ENCODE results near the gene CHCHD4. TPM values are rescaled to one million over a fixed set of nuclear protein-coding genes. Genes with fewer than 3 reads are reported as not detected.
A peak's percentile ranks its signal among the peaks of the same experiment; 100 is the strongest.

CHCHD4 gene
- total RNA-seq, 1 experiment from 2014 or later, result 27.5 TPM

DNA sequence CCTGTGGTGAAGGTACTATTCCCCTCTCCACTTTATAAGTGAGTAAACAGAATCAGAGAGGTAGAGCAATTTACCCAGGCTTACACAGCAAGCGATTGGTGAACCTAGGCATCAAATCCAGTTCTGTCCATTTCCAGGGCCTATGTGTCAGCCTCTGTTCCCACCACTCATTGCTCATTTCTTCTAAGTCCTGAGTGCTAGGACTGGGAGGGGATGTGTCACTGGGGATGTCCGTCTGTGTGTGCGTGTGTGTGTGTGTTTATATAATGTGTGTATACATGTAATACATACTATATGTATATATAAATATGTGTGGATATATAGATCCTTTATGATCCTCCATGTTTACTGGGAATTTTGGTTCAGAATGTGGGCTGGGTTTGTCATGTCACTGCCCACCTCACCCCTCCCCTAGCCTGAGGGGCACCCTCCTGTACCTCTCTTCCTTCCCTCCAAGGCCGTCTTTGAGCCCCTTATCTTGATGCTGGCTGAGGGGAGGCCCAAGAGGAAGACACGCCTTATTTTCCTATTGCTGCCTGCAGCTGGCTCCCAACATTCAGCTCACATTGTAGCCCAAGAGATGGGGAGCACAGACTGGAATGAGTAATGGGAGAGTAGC, 2.3 kb upstream of the CHCHD4 start (continued):
- TF ChIP-seq, protein P1, sequence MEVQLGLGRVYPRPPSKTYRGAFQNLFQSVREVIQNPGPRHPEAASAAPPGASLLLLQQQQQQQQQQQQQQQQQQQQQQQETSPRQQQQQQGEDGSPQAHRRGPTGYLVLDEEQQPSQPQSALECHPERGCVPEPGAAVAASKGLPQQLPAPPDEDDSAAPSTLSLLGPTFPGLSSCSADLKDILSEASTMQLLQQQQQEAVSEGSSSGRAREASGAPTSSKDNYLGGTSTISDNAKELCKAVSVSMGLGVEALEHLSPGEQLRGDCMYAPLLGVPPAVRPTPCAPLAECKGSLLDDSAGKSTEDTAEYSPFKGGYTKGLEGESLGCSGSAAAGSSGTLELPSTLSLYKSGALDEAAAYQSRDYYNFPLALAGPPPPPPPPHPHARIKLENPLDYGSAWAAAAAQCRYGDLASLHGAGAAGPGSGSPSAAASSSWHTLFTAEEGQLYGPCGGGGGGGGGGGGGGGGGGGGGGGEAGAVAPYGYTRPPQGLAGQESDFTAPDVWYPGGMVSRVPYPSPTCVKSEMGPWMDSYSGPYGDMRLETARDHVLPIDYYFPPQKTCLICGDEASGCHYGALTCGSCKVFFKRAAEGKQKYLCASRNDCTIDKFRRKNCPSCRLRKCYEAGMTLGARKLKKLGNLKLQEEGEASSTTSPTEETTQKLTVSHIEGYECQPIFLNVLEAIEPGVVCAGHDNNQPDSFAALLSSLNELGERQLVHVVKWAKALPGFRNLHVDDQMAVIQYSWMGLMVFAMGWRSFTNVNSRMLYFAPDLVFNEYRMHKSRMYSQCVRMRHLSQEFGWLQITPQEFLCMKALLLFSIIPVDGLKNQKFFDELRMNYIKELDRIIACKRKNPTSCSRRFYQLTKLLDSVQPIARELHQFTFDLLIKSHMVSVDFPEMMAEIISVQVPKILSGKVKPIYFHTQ (CRISPR knock-in tag; IDR thresholded peaks at IDR 0.05), result no peak
- no peak for TF ChIP-seq SMAD3 (CRISPR knock-in tag; IDR thresholded peaks at IDR 0.05; ENCODE audit: borderline replicate concordance)
- no peak for TF ChIP-seq JAZF1 (CRISPR knock-in tag; IDR thresholded peaks at IDR 0.05)
- no peak for TF ChIP-seq TEAD4 (CRISPR knock-in tag; IDR thresholded peaks at IDR 0.05)
- TF ChIP-seq GABPB1 (CRISPR knock-in tag; IDR thresholded peaks at IDR 0.05), result no peak
- no peak for TF ChIP-seq PRRX2 (CRISPR knock-in tag; IDR thresholded peaks at IDR 0.05)
- TF ChIP-seq JUN (CRISPR knock-in tag; IDR thresholded peaks at IDR 0.05), result no peak

DNA sequence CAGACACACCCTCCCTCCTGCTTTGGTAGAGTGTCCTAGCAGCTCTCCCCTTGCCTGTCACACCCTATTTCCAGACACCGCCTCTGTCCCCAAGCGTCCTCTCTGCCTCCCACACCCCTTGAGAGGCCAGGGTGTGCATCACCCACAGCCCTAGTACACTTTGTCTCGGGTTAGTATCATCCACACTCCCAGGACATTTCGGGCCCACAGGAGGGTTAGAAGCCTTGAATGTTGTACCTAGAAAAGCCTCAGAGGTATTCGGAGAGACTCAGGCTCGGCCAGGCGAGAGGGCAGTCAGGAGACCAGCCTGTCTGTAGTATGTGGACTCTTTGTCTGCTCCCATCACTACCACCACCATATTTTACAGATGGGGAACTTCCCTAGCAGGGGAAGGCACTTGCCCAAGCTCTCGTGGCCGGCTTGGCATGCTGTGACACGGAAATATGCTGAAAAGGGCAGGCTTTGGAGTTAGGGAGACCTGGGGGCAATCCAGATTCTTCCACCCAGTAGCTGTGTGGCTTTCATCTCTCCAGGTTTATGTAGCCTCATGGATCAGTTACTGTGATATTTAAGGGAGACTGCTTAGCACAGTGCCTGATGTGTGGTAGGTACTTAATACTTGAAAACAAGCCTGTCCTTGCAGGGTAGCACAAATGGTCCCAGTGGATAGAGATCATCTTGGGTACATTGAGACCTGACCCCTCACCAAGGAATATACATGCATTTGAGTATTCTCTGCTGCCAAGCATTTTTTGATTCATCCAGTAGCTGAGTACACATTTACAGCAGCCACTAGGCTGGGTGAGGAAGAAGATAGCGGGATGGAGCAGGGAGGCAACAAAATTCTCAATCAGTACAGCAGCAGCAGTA, 1.6 kb upstream of the CHCHD4 start:
- Mint-ChIP-seq H3K27ac (peak overlapping the region; percentile 57; the same call in 1 of the 2 replicates), H3K4me1 (peaks cover 37% of the 10 kb centered on the region), H3K27me3 (ENCODE audit: low read depth) (no peaks in the 10 kb centered on the region), H3K4me3 (peak overlapping the region; percentile 100), H3K9me3 (peaks cover 7% of the 10 kb centered on the region), H3K36me3 (peaks cover 26% of the 10 kb centered on the region)
- no peak for DNase-seq (ENCODE audit: low spot score)
- POLR2A ChIA-PET, result interaction anchor here (0.5 to 2.2 kb wide), 4 partner anchors 18 to 230 kb away, joined by 3 to 17 read pairs (median 3); no protein-coding TSS in a partner anchor
- no peak for ATAC-seq
- CTCF ChIA-PET, result interaction anchor here (1.0 to 5.6 kb wide), 7 partner anchors 12 to 246 kb away, joined by 3 to 98 read pairs (median 7); partner anchors contain the start of genes LSM3 and XPC
- TF ChIP-seq NR1H2 (CRISPR knock-in tag; IDR thresholded peaks at IDR 0.05) (no peak), JAZF1 (CRISPR knock-in tag; IDR thresholded peaks at IDR 0.05) (no peak), RELA (CRISPR knock-in tag; IDR thresholded peaks at IDR 0.05; ENCODE audit: borderline replicate concordance) (no peak), EMX1 (CRISPR knock-in tag; IDR thresholded peaks at IDR 0.05) (no peak), OVOL2 (CRISPR knock-in tag; IDR thresholded peaks at IDR 0.05; ENCODE audit: borderline replicate concordance) (no peak), TEAD4 (CRISPR knock-in tag; IDR thresholded peaks at IDR 0.05) (no peak), ETV6 (CRISPR knock-in tag; IDR thresholded peaks at IDR 0.05) (no peak), RORB (CRISPR knock-in tag; IDR thresholded peaks at IDR 0.05) (no peak), ZNF671 (CRISPR knock-in tag; IDR thresholded peaks at IDR 0.05) (no peak)
- TF ChIP-seq, protein P2, sequence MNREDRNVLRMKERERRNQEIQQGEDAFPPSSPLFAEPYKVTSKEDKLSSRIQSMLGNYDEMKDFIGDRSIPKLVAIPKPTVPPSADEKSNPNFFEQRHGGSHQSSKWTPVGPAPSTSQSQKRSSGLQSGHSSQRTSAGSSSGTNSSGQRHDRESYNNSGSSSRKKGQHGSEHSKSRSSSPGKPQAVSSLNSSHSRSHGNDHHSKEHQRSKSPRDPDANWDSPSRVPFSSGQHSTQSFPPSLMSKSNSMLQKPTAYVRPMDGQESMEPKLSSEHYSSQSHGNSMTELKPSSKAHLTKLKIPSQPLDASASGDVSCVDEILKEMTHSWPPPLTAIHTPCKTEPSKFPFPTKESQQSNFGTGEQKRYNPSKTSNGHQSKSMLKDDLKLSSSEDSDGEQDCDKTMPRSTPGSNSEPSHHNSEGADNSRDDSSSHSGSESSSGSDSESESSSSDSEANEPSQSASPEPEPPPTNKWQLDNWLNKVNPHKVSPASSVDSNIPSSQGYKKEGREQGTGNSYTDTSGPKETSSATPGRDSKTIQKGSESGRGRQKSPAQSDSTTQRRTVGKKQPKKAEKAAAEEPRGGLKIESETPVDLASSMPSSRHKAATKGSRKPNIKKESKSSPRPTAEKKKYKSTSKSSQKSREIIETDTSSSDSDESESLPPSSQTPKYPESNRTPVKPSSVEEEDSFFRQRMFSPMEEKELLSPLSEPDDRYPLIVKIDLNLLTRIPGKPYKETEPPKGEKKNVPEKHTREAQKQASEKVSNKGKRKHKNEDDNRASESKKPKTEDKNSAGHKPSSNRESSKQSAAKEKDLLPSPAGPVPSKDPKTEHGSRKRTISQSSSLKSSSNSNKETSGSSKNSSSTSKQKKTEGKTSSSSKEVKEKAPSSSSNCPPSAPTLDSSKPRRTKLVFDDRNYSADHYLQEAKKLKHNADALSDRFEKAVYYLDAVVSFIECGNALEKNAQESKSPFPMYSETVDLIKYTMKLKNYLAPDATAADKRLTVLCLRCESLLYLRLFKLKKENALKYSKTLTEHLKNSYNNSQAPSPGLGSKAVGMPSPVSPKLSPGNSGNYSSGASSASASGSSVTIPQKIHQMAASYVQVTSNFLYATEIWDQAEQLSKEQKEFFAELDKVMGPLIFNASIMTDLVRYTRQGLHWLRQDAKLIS (CRISPR knock-in tag; IDR thresholded peaks at IDR 0.05; ENCODE audit: borderline replicate concordance), result no peak
- TF ChIP-seq, protein P3, sequence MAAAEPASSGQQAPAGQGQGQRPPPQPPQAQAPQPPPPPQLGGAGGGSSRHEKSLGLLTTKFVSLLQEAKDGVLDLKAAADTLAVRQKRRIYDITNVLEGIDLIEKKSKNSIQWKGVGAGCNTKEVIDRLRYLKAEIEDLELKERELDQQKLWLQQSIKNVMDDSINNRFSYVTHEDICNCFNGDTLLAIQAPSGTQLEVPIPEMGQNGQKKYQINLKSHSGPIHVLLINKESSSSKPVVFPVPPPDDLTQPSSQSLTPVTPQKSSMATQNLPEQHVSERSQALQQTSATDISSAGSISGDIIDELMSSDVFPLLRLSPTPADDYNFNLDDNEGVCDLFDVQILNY (CRISPR knock-in tag; IDR thresholded peaks at IDR 0.05), result no peak
- TF ChIP-seq, protein P4, sequence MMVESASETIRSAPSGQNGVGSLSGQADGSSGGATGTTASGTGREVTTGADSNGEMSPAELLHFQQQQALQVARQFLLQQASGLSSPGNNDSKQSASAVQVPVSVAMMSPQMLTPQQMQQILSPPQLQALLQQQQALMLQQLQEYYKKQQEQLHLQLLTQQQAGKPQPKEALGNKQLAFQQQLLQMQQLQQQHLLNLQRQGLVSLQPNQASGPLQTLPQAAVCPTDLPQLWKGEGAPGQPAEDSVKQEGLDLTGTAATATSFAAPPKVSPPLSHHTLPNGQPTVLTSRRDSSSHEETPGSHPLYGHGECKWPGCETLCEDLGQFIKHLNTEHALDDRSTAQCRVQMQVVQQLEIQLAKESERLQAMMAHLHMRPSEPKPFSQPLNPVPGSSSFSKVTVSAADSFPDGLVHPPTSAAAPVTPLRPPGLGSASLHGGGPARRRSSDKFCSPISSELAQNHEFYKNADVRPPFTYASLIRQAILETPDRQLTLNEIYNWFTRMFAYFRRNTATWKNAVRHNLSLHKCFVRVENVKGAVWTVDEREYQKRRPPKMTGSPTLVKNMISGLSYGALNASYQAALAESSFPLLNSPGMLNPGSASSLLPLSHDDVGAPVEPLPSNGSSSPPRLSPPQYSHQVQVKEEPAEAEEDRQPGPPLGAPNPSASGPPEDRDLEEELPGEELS (CRISPR knock-in tag; IDR thresholded peaks at IDR 0.05), result no peak
- TF ChIP-seq, protein P5, sequence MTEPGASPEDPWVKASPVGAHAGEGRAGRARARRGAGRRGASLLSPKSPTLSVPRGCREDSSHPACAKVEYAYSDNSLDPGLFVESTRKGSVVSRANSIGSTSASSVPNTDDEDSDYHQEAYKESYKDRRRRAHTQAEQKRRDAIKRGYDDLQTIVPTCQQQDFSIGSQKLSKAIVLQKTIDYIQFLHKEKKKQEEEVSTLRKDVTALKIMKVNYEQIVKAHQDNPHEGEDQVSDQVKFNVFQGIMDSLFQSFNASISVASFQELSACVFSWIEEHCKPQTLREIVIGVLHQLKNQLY (CRISPR knock-in tag; IDR thresholded peaks at IDR 0.05), result no peak
- TF ChIP-seq, protein P6, sequence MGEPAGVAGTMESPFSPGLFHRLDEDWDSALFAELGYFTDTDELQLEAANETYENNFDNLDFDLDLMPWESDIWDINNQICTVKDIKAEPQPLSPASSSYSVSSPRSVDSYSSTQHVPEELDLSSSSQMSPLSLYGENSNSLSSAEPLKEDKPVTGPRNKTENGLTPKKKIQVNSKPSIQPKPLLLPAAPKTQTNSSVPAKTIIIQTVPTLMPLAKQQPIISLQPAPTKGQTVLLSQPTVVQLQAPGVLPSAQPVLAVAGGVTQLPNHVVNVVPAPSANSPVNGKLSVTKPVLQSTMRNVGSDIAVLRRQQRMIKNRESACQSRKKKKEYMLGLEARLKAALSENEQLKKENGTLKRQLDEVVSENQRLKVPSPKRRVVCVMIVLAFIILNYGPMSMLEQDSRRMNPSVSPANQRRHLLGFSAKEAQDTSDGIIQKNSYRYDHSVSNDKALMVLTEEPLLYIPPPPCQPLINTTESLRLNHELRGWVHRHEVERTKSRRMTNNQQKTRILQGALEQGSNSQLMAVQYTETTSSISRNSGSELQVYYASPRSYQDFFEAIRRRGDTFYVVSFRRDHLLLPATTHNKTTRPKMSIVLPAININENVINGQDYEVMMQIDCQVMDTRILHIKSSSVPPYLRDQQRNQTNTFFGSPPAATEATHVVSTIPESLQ (CRISPR knock-in tag; IDR thresholded peaks at IDR 0.05), result no peak
- TF ChIP-seq, protein P7, sequence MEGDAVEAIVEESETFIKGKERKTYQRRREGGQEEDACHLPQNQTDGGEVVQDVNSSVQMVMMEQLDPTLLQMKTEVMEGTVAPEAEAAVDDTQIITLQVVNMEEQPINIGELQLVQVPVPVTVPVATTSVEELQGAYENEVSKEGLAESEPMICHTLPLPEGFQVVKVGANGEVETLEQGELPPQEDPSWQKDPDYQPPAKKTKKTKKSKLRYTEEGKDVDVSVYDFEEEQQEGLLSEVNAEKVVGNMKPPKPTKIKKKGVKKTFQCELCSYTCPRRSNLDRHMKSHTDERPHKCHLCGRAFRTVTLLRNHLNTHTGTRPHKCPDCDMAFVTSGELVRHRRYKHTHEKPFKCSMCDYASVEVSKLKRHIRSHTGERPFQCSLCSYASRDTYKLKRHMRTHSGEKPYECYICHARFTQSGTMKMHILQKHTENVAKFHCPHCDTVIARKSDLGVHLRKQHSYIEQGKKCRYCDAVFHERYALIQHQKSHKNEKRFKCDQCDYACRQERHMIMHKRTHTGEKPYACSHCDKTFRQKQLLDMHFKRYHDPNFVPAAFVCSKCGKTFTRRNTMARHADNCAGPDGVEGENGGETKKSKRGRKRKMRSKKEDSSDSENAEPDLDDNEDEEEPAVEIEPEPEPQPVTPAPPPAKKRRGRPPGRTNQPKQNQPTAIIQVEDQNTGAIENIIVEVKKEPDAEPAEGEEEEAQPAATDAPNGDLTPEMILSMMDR (IDR thresholded peaks at IDR 0.05), result no peak
